Putamen (tissue), 1 donor: Measurements from ENCODE around the gene AADAT.
A peak's percentile ranks its signal among the peaks of the same experiment; 100 is the strongest.

Experiments used
- DNase-seq: peaks from one replicate; pipeline ENCODE4 v3.0.0-alpha.2; 2016; ENCODE audit warnings: low spot score

The AADAT gene

GRCh38 chr4:170030121-170030520, 59.6 kb downstream of the AADAT start:
- DNase-seq = no peak

DNA sequence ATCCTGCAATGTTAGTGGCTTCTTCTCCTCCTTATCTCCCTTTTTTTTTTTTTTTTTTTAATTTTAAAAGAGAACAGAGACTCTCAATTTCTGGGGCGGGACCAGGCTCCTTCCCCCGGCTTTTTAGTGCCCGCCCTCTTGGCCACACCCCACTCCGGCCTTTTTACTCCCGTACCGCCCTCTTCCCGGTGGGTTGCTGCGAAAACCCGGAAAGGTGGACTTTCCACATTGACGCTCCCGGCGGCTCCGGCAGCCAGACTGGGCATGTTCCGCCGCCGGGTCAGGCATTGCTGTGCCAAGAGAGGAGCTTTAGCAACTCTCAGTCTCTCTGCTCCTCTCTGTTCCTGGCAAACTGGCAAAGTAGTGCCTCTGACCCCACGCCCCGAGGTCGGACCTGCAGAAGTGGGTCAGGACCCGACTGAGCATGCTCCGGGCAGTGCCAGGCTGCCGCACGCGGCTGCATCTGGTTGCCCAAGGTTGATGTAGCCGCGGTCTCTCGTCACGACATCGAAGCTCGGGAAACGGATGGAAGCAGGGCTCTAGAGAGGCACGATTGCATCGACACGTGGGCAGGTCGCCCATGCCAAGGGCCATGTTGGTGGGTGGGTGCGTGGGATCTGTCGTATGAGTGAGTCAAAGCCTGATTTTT, 62.5 kb downstream of the AADAT start:
- DNase-seq = peak; percentile 95

- peak; percentile 91 for DNase-seq
Observed at GRCh38 chr4:170026253-170027021, 63.3 kb downstream of the AADAT start, which contains the start of gene MFAP3L. TSS of gene MFAP3L (minus strand) at chr4:170026395. CDS start at chr4:170005877, 20,518 bp downstream.

- DNase-seq = no peak
Observed at GRCh38 chr4:170025523-170026252, 64.1 kb downstream of the AADAT start.

DNA sequence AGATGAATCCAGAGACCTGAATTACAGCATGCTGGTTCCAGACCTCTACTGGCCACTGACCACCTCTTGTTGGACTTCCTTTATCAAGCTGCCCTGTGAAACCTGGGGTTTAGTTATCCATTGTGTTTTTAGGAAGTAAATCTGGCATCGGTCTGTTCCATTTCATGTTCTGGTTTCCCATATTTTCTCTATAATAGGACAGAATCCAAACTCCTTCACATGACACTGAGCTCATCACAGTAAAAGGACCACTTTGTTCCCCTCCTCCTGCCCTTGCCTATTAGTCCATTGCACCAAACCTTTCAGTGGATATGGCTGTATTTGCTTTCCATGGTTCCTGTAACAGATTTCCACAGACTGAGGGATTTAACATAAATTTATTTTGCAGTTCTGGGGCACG, 67.5 kb downstream of the AADAT start:
- peak; percentile 84 for DNase-seq

GRCh38 chr4:170017252-170017651, 72.5 kb downstream of the AADAT start:
- no peak for DNase-seq

GRCh38 chr4:170015285-170015684, 74.5 kb downstream of the AADAT start:
- peak; percentile 86 for DNase-seq

DNA sequence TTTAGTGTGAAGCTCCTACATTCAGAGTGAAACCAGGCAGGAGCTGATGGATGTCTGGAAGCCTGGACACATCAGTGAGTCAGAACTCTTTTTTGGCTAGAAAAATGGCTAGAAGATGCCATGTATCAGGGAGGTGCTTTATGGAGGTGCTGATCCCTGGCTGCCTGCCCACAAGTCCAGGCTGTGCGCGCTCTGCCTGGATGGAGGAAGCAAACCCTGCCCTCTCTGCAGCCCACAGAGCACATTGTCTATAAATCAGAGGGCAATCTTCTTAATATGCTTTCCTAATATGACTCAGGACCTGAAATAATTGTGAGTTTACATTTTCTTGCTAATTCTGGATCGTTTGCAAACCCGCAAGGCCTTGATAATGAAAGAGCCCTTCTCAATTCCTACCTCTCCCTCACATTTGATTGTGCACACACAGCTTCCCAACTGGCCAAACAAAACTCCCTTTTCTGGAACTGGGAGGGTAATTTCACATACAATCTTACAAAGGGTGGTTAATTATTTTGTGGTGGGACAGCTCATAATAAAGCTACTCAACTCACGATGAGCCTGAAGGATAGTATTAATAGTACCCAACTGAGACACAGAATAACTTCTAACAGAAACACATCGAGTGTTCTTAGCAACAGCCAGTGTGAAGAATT, 75.3 kb downstream of the AADAT start:
- no peak for DNase-seq

DNA sequence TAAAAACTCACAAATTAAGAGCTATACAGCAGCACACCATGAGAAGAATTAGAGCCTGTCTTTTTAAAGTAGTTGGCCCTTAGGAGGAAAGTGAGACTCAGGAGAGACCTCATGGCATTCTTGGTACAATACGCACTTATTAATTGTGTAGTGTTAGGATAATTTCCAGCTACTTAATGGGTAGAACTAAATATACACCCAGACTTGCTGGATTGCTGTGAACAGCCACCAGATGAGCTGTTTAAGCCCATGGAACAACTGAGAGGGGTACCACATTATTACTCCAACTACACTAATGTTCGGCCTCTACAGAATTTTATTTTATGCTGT, 77.2 kb downstream of the AADAT start:
- no peak for DNase-seq

DNA sequence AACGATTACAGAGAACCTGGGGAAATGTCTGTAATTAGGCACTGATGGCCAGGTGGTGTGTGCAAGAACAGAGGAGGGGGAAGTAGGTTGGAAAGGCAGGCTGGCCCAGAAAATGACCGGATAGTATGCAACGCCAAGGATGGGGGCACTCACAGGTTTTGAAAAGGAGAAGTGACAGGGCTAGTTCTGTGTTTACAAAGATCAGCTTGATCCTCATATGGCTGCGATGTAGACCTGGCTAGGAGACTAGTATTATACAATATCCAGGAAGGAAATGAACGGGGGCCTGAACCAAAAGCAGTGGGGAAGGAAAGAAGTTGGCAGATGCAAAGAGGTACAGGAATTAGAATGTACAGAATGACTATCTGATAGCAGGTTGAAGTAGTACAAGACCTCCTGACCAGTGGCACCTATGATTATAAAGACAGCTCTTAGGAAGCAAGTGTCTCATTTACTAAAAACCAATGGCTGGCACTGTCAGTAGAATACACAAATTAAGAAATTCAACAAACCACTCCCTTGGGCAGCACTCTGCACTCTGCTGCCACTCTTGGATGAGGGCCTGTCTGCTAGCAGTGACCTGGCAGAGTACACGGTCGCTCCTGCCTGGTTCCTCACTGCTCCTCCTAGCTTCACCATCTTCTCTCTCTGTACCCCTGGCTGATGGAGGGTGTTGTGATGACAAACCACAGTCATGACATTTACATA, 77.7 kb downstream of the AADAT start:
- DNase-seq = no peak
